ENCODE results near the gene TRIM45. TPM values are rescaled to one million over a fixed set of nuclear protein-coding genes. Genes with fewer than 3 reads are reported as not detected.

TRIM45 gene
- total and polyA plus RNA-seq, 2 of the 4 experiments (the other 2 are of a cell fraction), result 2.0 to 5.1 TPM

DNA sequence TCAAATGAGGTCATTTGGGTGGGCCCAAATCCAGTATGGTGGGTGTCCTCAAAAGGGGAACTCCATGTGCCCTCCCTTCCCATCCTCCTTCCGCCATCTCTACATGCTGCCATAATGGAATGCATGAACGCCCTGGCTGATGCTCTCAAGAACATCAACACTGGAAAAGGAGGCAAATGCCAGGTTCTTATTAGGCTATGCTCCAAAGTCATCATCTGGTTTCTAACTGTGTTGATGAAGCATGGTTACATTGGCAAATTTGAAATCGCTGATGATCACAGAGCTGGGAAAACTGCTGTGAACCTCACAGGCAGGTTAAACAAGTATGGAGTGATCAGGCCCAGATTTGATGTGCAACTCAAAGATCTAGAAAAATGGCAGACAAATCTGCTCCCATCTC lies 16.6 kb upstream of the TRIM45 start:
- Histone ChIP-seq H3K4me3 (ENCODE audit: insufficient read depth, low read depth, low read length) (no peak overlapping the region), H2BK5ac (ENCODE audit: low read depth, low read length, poor library complexity, severe bottlenecking) (no peak overlapping the region), H3K23ac (ENCODE audit: low read depth, low read length) (no peak overlapping the region), H3K27me3 (ENCODE audit: control insufficient read depth, insufficient read depth, low read length) (no peaks in the 10 kb centered on the region), H4K91ac (ENCODE audit: insufficient read depth, low read depth, low read length) (no peak overlapping the region), H3K4ac (ENCODE audit: low read depth, low read length) (no peak overlapping the region; the same call in 1 of the 2 replicates), H2AK9ac (replicated peaks; ENCODE audit: low read depth, low read length, poor library complexity) (no peak overlapping the region), H4K20me1 (ENCODE audit: insufficient read depth, low read length) (no peaks in the 10 kb centered on the region; the same call in 1 of the 2 replicates), H2AK5ac (ENCODE audit: low read depth, low read length) (no peak overlapping the region; the same call in 1 of the 2 replicates), H4K8ac (ENCODE audit: low read depth in 2 of 2, low read length in 2 of 2) (no peak overlapping the region), H3K4me1 (ENCODE audit: control insufficient read depth, insufficient read depth, low read length) (peaks cover 6% of the 10 kb centered on the region), H3K56ac (ENCODE audit: extremely low read depth, insufficient read depth, low read length) (no peak overlapping the region), H3K4me2 (ENCODE audit: low read depth, low read length) (no peak overlapping the region), H3K36me3 (ENCODE audit: control insufficient read depth, insufficient read depth, low read length) (no peaks in the 10 kb centered on the region), H3K9me1 (ENCODE audit: insufficient read depth, low read length) (peaks cover 2% of the 10 kb centered on the region; the same call in 1 of the 2 replicates), H3K14ac (replicated peaks; ENCODE audit: low read depth, low read length) (no peak overlapping the region), H2BK20ac (ENCODE audit: low read depth, low read length) (no peak overlapping the region), H3K9me3 (ENCODE audit: control insufficient read depth, insufficient read depth, low read length) (no peaks in the 10 kb centered on the region), H4K5ac (ENCODE audit: low read depth, low read length) (no peak overlapping the region), H2BK15ac (ENCODE audit: low read depth, low read length) (no peak overlapping the region), H3K18ac (ENCODE audit: low read depth, low read length) (no peak overlapping the region), H3K79me1 (ENCODE audit: low read depth in 1 of 2, low read length in 2 of 2) (no peaks in the 10 kb centered on the region), H3K27ac (ENCODE audit: insufficient read depth, low read length) (no peak overlapping the region), H2BK120ac (ENCODE audit: low read depth, low read length) (no peak overlapping the region), H3K9ac (ENCODE audit: low read depth, low read length) (no peak overlapping the region), H2AFZ (replicated peaks; ENCODE audit: low read length, poor library complexity) (no peak overlapping the region)
- DNase-seq (no peak), ATAC-seq (ENCODE audit: low read depth) (no peak)
- no TSS peak for BruUV-seq (replicated peaks)
- ChIA-PET POLR2A (ENCODE audit: unreplicated experiment) (no interaction called here), CTCF (no interaction called here)
- dilution Hi-C loops (cut with HindIII; ENCODE audit: low sequenced_read_pairs, unreplicated experiment), result no loop called here
- in situ Hi-C loops (cut with MboI; ENCODE audit: low sequenced_read_pairs), result no loop called here
- TF ChIP-seq NFE2L2 (IDR thresholded peaks at IDR 0.05; ENCODE audit: low read depth, low read length) (no peak), MXI1 (IDR thresholded peaks at IDR 0.05; ENCODE audit: borderline replicate concordance, low read depth, low read length) (no peak), RFX5 (IDR thresholded peaks at IDR 0.05; ENCODE audit: low read depth, low read length) (no peak), FOS (IDR thresholded peaks at IDR 0.05; ENCODE audit: low read depth, low read length) (no peak)
- TF ChIP-seq, protein P1, sequence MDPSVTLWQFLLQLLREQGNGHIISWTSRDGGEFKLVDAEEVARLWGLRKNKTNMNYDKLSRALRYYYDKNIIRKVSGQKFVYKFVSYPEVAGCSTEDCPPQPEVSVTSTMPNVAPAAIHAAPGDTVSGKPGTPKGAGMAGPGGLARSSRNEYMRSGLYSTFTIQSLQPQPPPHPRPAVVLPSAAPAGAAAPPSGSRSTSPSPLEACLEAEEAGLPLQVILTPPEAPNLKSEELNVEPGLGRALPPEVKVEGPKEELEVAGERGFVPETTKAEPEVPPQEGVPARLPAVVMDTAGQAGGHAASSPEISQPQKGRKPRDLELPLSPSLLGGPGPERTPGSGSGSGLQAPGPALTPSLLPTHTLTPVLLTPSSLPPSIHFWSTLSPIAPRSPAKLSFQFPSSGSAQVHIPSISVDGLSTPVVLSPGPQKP (IDR thresholded peaks at IDR 0.05; ENCODE audit: borderline replicate concordance, low read depth, low read length), result no peak
- TF ChIP-seq, protein P2, sequence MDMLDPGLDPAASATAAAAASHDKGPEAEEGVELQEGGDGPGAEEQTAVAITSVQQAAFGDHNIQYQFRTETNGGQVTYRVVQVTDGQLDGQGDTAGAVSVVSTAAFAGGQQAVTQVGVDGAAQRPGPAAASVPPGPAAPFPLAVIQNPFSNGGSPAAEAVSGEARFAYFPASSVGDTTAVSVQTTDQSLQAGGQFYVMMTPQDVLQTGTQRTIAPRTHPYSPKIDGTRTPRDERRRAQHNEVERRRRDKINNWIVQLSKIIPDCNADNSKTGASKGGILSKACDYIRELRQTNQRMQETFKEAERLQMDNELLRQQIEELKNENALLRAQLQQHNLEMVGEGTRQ (IDR thresholded peaks at IDR 0.05; ENCODE audit: low read depth, low read length), result no peak
- 100% methylated on average over 1 of the region's 3 CpGs; no CpG with 5 or more reads in 1 of the 2 experiments for WGBS, 2 experiments (ENCODE audit: extremely low coverage in 2 of 2, insufficient read length in 1 of 2)
- intact Hi-C loops (cut with micrococcal nuclease), result no loop called here

Data from IMR-90 (cell line).